ENCODE results near the gene CDHR2.

DNA sequence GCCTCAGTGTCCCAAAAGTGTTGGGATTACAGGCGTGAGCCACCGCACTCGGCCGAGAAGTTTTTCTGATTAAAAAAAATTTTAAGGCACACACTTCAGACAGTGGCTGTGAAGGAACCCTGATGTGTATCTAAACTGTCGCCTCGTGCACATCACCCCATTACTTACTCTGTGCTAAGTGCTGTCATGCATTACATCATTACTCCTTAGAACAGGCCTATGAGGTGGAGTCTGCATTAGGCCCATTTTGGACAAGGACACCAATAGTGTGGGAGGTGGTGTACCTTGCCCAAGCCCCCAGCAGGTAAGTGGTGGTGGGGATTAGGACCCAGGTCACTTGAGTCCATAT lies 3.8 kb upstream of the CDHR2 start:
- TF ChIP-seq, protein P1, sequence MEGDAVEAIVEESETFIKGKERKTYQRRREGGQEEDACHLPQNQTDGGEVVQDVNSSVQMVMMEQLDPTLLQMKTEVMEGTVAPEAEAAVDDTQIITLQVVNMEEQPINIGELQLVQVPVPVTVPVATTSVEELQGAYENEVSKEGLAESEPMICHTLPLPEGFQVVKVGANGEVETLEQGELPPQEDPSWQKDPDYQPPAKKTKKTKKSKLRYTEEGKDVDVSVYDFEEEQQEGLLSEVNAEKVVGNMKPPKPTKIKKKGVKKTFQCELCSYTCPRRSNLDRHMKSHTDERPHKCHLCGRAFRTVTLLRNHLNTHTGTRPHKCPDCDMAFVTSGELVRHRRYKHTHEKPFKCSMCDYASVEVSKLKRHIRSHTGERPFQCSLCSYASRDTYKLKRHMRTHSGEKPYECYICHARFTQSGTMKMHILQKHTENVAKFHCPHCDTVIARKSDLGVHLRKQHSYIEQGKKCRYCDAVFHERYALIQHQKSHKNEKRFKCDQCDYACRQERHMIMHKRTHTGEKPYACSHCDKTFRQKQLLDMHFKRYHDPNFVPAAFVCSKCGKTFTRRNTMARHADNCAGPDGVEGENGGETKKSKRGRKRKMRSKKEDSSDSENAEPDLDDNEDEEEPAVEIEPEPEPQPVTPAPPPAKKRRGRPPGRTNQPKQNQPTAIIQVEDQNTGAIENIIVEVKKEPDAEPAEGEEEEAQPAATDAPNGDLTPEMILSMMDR (IDR thresholded peaks at IDR 0.05 in 4 of 5, conservative IDR thresholded peaks at IDR 0.05 in 1 of 5), result no peak
- TF ChIP-seq POLR2A (IDR thresholded peaks at IDR 0.05), result no peak

Measured in gastrocnemius medialis (tissue), 4 donors.